OCI-LY3 (cell line): ENCODE results near the gene CYTH1.

Experiments
- H2AFZ ChIP-seq: fragments of 200-600, 300-600 bp; shearing (Covaris generic); 2 replicates; pipeline ENCODE4 v1.6.0; 2014; ENCODE audit warnings: antibody characterized with exemption, low read depth, low read length
- H3K27ac ChIP-seq: fragments of 200-600, 300-600 bp; sonication (generic); 2 replicates; pipeline ENCODE4 v1.5.1; 2014; ENCODE audit warnings: mild to moderate bottlenecking, low read length, moderate library complexity, mixed read lengths
- H3K27me3 ChIP-seq: fragments of 200-600, 300-600 bp; sonication (generic); 2 replicates; pipeline ENCODE4 v1.6.1; 2014; ENCODE audit warnings: low read depth, low read length, mixed read lengths
- H3K36me3 ChIP-seq: fragments of 200-600, 300-600 bp; sonication (generic); replicated peaks from 2 replicates; pipeline ENCODE3; 2014; ENCODE audit warnings: low read depth, low read length, mixed read lengths
- H3K4me1 ChIP-seq: fragments of 300-600, 200-600 bp; sonication (generic); 2 replicates; pipeline ENCODE4 v1.6.1; 2014; ENCODE audit warnings: low read length, mixed read lengths
- H3K4me2 ChIP-seq: fragments of 200-600, 300-600 bp; sonication (generic); 2 replicates; pipeline ENCODE4 v1.6.1; 2014; ENCODE audit warnings: low read length, mixed read lengths
- H3K4me3 ChIP-seq: fragments of 300-600, 200-600 bp; sonication (generic); 2 replicates; pipeline ENCODE4 v1.5.1; 2014; ENCODE audit warnings: antibody characterized with exemption, mild to moderate bottlenecking, low read length, moderate library complexity
- H3K79me2 ChIP-seq: fragments of 300-600, 200-600 bp; shearing (Covaris generic); 2 replicates; pipeline ENCODE4 v1.6.1; 2014; ENCODE audit warnings: mild to moderate bottlenecking, low read length, mixed read lengths
- H3K9ac ChIP-seq: fragments of 300-600, 200-600 bp; shearing (Covaris generic); 2 replicates; pipeline ENCODE4 v1.6.0; 2014; ENCODE audit warnings: mild to moderate bottlenecking, low read length, moderate library complexity
- H3K9me3 ChIP-seq: fragments of 200-600, 300-600 bp; shearing (Covaris generic); 2 replicates; pipeline ENCODE4 v1.6.1; 2014; ENCODE audit warnings: low read length, mixed read lengths; ENCODE audit not compliant: insufficient read depth
- H4K20me1 ChIP-seq: fragments of 200-600, 300-600 bp; sonication (generic); 2 replicates; pipeline ENCODE4 v1.6.1; 2016; ENCODE audit warnings: low read length, mixed read lengths; ENCODE audit not compliant: insufficient read depth
- EZH2phosphoT487 ChIP-seq: fragments of 200-600 bp; shearing (Covaris generic); IDR thresholded peaks from 2 replicates; pipeline ENCODE4 v1.6.1; 2018; ENCODE audit warnings: antibody characterized with exemption, mixed run types, low read depth
- TF ChIP-seq, protein P1 (sequence below): fragments of 200-600, 300-600 bp; sonication (generic); IDR thresholded peaks from 2 replicates; pipeline ENCODE4 v1.5.1; 2014; ENCODE audit warnings: antibody characterized with exemption, low read length, low read depth

The CYTH1 gene

DNA sequence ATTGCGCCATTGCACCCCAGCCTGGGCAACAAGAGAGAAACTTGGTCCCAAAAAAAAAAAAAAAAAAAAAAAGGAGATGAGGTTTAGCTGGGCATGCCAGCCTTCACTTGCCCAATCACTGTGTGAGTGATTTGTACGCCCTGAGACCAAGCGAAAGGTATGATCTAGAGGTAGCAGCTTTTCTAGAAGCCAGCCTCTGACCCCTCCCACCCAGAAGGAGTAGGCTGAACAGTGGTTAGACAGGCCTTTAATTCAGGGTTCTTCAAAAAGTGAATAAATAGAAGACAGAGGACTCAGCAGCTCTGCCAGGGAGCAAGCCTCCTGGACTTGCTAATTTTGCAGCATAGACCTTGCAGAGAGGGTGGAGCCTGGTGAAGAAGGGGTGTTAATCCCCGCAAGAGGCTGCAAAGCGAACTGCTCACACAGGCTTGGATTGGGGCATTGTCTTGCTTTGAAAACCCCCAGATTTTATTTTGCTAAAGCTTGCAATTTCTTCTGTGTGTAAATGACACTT is 7.1 kb upstream of the CYTH1 start:
- H3K9ac ChIP-seq, result no peak overlapping the region
- H2AFZ ChIP-seq, result no peak overlapping the region
- no peak overlapping the region for H3K4me3 ChIP-seq
- H3K27ac ChIP-seq, result no peak overlapping the region
- no peaks in the 10 kb centered on the region for H3K27me3 ChIP-seq
- TF ChIP-seq EZH2phosphoT487, result no peak
- TF ChIP-seq, protein P1, sequence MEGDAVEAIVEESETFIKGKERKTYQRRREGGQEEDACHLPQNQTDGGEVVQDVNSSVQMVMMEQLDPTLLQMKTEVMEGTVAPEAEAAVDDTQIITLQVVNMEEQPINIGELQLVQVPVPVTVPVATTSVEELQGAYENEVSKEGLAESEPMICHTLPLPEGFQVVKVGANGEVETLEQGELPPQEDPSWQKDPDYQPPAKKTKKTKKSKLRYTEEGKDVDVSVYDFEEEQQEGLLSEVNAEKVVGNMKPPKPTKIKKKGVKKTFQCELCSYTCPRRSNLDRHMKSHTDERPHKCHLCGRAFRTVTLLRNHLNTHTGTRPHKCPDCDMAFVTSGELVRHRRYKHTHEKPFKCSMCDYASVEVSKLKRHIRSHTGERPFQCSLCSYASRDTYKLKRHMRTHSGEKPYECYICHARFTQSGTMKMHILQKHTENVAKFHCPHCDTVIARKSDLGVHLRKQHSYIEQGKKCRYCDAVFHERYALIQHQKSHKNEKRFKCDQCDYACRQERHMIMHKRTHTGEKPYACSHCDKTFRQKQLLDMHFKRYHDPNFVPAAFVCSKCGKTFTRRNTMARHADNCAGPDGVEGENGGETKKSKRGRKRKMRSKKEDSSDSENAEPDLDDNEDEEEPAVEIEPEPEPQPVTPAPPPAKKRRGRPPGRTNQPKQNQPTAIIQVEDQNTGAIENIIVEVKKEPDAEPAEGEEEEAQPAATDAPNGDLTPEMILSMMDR, result no peak
- H3K36me3 ChIP-seq, result peaks cover 6% of the 10 kb centered on the region
- no peaks in the 10 kb centered on the region for H4K20me1 ChIP-seq
- no peaks in the 10 kb centered on the region for H3K79me2 ChIP-seq
- no peak overlapping the region for H3K4me2 ChIP-seq
- H3K4me1 ChIP-seq, result no peaks in the 10 kb centered on the region
- no peaks in the 10 kb centered on the region for H3K9me3 ChIP-seq

DNA sequence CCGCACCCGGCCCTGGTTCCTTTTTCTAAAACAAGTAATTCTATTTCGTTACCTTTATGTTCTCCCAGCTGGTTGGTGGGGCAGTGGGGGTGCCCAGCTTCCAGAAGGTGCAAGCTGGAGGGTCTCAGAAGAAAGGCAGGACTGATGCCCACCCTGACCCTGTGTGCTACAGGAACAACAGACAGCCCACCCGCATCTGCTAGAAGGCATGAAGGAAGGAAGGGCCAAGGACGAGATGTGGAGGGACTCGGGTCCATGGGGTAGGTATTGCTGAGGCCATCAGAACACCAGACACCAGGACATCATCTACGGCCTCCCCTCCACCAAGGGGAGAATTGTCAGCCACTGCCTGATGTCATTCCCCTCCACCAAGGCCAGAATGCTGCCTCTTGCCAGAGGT is 6.4 kb upstream of the CYTH1 start:
- H3K4me2 ChIP-seq, result no peak overlapping the region

DNA sequence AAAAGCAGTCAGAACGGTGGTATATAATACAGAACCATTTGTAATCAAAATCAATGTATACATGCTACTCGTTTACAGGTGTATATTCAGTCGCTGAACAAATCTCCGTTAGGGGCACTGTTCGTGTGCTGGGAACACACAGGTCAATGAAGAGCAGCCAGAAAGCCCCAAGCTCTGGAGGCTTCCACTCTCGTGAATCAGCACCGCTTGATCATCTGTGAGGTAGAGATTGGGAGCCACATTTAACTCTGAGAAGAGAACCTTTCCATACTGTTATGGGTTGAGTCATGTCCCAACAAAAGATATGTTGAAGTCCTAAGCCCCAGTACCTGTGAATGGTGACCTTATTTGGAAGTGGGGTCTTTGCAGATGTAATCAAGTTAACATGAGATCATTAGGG is 5.4 kb upstream of the CYTH1 start:
- no peak overlapping the region for H2AFZ ChIP-seq
- H3K9ac ChIP-seq, result no peak overlapping the region
- no peaks in the 10 kb centered on the region for H3K4me1 ChIP-seq
- H3K27ac ChIP-seq, result no peak overlapping the region
- H3K9me3 ChIP-seq, result no peaks in the 10 kb centered on the region
- H3K4me2 ChIP-seq, result no peak overlapping the region
- H4K20me1 ChIP-seq, result no peaks in the 10 kb centered on the region
- no peak overlapping the region for H3K4me3 ChIP-seq
- H3K36me3 ChIP-seq, result no peaks in the 10 kb centered on the region
- TF ChIP-seq, protein P1, result no peak
- TF ChIP-seq EZH2phosphoT487, result no peak
- peaks cover 2% of the 10 kb centered on the region; the same call in 1 of the 2 replicates for H3K79me2 ChIP-seq
- no peaks in the 10 kb centered on the region for H3K27me3 ChIP-seq

More for the DNA sequence above, 6.4 kb upstream of the CYTH1 start:
- Histone ChIP-seq H3K9ac (no peak overlapping the region), H3K4me1 (no peaks in the 10 kb centered on the region), H3K9me3 (no peaks in the 10 kb centered on the region), H3K27ac (no peak overlapping the region), H4K20me1 (no peaks in the 10 kb centered on the region), H2AFZ (no peak overlapping the region), H3K79me2 (no peaks in the 10 kb centered on the region), H3K36me3 (peaks cover under 1% of the 10 kb centered on the region), H3K4me3 (no peak overlapping the region), H3K27me3 (no peaks in the 10 kb centered on the region)
- TF ChIP-seq, protein P1, result no peak
- TF ChIP-seq EZH2phosphoT487, result no peak

DNA sequence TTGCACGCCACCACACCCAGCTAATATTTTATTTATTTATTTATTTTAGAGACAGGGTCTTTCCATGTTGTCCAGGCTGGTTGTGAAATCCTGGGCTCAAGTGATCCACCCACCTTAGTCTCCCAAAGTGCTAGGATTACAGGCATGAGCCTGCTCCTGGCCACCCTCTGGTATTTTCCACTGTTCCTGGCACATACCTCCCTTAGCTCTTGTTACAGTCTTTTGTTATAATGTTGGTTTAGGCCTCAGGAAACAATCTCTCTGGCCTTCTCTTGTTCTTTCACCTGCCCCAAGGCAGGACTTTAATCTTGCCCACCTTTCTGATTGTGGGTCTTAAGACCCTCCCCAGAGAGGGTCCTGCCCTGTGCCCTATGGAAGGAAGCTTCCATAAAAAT is 3.6 kb upstream of the CYTH1 start:
- Histone ChIP-seq H3K36me3 (no peaks in the 10 kb centered on the region), H3K4me2 (no peak overlapping the region), H3K27ac (no peak overlapping the region), H3K79me2 (peaks cover 17% of the 10 kb centered on the region), H3K4me1 (no peaks in the 10 kb centered on the region), H4K20me1 (no peaks in the 10 kb centered on the region), H3K9ac (no peak overlapping the region), H3K4me3 (no peak overlapping the region), H2AFZ (no peak overlapping the region), H3K9me3 (no peaks in the 10 kb centered on the region), H3K27me3 (no peaks in the 10 kb centered on the region)
- TF ChIP-seq, protein P1, result no peak
- TF ChIP-seq EZH2phosphoT487, result no peak
